AG09309 (cell line): Measurements from ENCODE around the gene SFTA2.
"Not testable (repeated sequence)": the region's sequence is repeated elsewhere in the genome, so short reads cannot be mapped to it uniquely, and the experiment has no call there.

Experiments
- DNase-seq: peaks from one replicate; pipeline ENCODE4 v3.0.0-alpha.2; 2010; ENCODE audit warnings: low read depth
- H3K4me3 ChIP-seq: 2 replicates; pipeline ENCODE4 v1.5.1; 2011; ENCODE audit warnings: mild to moderate bottlenecking, low read depth, low read length, moderate library complexity; ENCODE audit not compliant: control insufficient read depth
- CTCF ChIP-seq: IDR thresholded peaks from 2 replicates; pipeline ENCODE4 v1.5.1; 2011; ENCODE audit warnings: mild to moderate bottlenecking, low read depth, low read length, inconsistent platforms; ENCODE audit not compliant: insufficient read depth, control insufficient read depth; ENCODE audit errors: missing control alignments

The SFTA2 gene

GRCh38 chr6:30907758-30908591, 24.0 kb downstream of the SFTA2 start, which contains the start of gene GTF2H4:
Gene GTF2H4 (plus strand): TSS chr6:30908207.
- no peak for TF ChIP-seq CTCF
- H3K4me3 ChIP-seq, result peak within 1 kb of the TSS; percentile 91
- peak; percentile 96 for DNase-seq

- peak overlapping the region; percentile 91 for H3K4me3 ChIP-seq
- DNase-seq, result not testable (repeated sequence)
These were observed 24.6 kb downstream of the SFTA2 start for GRCh38 chr6:30907290-30907757.

GRCh38 chr6:30903236-30903635, 28.7 kb downstream of the SFTA2 start:
- no peak overlapping the region for H3K4me3 ChIP-seq
- DNase-seq, result no peak
- no peak for TF ChIP-seq CTCF

GRCh38 chr6:30902709-30903108, 29.3 kb downstream of the SFTA2 start:
- no peak for DNase-seq
- TF ChIP-seq CTCF, result no peak

DNA sequence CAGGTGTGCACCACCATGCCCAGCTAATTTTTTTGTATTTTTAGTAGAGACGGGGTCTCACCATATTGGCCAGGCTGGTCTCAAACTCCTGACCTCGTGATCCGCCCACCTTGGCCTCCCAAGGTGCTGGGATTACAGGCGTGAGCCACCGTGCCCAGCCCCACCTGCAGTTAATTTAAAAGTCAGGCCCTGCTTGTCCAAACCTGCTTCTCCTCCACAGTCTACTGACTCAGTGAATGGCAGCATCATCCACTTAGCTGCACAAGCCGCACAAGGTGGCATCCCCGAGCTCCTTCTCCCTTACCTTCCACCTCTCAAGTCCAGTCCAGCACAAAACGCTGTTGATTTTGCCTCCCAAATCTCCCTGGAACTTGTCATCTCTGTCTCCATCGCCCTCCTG, 29.8 kb downstream of the SFTA2 start:
- not testable (repeated sequence) for DNase-seq, H3K4me3 ChIP-seq

More at GRCh38 chr6:30902709-30903108, 29.3 kb downstream of the SFTA2 start:
- H3K4me3 ChIP-seq, result no peak overlapping the region

- no peak for TF ChIP-seq CTCF
- DNase-seq, result no peak
- no peak overlapping the region for H3K4me3 ChIP-seq
These were observed 30.5 kb downstream of the SFTA2 start for GRCh38 chr6:30901436-30901835.

DNA sequence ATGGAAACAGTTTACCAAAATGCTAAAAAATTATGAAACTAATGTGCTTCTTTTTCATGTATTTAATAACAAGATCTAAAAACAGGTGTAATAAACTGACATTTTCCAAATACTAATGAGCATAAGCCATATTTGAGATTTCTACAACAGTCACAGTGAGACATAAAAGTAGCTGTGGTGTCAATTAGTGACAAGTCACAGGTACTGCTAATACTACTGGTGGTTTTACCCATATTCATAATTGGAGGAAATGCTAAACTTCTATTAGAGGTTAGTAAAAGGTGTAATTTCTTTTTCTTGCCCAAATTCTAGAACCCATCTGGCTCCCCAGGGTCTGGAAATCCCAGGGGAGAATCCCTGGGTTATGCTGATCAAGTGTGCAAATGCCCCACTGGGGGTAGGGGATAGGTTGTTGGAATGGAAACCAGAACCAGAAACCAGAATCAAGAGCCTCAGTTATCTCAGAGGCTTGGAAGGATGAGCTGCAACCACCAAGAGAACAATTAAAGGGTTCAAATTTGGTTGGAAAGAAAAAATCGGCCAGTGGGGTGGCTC, 31.0 kb downstream of the SFTA2 start:
- DNase-seq, result no peak
- no peak overlapping the region for H3K4me3 ChIP-seq
- TF ChIP-seq CTCF, result no peak
